ENCODE results near the gene RIMBP2.
"Not testable (repeated sequence)": the region's sequence is repeated elsewhere in the genome, so short reads cannot be mapped to it uniquely, and the experiment has no call there.

The RIMBP2 gene

DNA sequence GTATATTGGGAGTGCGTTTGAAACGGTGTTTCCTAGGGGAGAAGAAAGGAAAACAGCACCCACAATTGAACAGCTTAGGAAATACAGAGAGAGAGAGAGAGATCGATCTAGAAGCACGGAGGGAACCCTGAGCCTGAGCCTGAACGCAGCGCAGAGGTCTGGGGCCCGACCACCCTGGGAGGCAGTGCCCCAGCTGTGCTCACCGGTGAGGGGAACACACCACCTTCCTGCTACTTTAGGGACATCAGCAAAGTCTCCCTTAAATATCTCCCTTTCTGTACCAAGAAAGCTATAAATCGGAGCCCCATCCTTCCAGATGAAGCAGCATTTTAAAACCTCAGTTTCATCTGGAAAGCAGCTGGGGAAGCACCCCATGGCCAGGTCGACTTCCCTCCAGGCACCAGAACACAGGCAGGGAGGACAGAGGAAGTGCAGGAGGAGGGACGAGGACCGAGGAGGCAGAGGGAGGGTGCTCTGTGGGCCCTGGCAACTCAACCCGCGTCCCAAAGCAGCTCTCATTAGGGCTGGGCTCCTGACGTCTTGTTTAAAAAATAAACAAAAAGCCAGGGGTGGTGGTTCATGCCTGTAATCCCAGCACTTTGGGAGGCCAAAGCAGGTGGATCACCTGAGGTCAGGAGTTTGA lies 12.2 kb downstream of the RIMBP2 start:
- no peak for DNase-seq

DNA sequence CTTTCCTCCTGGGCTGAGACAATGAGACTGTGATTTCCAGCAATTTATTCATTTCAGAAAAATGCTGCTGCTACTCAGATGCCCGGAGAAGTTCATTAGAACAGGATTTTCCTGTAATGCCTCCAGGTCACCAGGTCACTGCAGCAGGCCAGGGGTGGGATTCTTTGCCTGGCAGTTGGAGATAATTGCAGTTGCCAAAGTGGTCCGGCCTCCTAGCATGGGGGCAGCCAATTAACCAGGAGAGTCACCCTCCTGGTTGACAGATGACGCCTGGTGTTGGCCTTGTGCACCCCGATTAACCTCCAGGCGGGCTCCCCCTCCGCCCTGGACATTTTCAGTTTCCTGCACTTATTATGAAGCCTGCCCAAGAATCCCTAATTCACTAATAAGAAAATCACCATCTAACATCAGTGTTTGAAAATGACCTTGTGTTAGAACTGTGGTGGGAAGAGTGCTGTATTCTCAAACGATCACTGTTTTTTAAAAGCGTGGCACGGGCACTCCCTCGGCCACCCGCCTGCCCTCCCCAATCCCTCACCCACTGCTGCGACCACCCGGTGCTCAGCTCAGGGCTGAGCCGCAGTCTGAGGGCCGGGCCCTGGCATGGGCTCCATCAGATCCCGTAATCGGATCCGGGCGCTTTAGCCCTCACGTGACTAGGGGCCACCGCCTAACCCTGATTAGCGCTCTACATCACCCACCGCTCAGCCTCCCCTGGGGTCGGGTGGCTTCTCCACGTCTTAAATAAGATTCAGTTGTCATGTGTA lies 12.9 kb downstream of the RIMBP2 start:
- no peak for DNase-seq

DNA sequence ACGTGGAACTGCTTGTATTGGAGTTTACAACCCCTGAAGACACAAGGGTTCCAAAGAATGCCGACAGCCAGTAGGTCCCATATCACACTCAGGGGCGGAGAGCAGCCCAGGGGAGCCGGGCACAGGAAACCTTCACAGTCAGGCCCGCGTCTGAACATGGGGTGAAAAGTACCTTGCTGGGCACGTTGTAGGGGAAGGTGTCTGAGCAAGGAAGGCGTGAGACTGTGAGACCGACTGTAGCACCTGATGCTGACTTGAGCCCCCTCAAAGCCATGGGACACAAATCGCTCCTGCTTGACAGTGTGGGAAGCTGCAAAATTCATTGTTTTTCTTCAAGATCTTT lies 14.7 kb downstream of the RIMBP2 start:
- no peak for DNase-seq

DNA sequence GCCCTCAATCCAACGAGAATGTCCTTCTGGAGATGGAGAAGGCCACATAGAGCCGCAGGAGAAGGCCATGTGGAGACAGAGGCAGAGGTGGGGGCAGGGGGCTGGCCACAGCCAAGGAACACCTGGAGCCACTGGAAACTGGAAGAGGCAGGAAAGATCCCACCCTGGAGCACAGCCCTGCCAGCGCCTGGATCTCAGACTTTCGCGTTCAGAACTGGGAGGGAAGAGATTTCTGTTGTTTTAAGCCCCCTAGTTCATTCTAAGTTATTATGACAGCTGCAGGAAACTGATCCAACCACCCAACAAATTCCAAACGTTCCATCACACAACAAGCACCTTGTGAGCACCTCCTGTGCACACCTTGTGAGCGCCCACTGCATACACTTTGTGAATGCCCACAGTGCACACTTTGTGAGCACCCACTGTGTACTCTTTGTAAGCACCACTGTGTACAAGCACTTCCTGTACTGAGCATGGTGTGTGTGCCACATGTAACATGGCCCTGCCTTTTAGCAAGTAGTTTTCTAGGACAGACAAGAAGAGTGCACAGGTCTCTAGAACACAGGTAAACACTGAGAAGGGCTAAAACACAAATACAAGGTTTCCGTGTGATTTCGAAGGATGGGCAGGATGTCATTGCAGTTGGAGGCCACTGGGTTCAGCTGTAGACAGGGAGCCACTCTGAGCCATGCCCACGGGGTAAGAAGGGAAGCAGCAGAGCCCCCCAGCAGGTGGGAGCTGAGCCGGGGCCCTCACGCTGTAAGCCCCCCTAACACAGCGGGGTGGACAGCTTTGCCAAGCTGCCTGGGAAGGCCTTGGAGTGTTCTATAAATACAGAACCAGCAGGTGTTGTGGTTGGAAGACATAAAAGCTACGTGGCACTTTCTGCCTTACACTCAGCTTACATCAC lies 15.4 kb downstream of the RIMBP2 start:
- no peak for DNase-seq

DNA sequence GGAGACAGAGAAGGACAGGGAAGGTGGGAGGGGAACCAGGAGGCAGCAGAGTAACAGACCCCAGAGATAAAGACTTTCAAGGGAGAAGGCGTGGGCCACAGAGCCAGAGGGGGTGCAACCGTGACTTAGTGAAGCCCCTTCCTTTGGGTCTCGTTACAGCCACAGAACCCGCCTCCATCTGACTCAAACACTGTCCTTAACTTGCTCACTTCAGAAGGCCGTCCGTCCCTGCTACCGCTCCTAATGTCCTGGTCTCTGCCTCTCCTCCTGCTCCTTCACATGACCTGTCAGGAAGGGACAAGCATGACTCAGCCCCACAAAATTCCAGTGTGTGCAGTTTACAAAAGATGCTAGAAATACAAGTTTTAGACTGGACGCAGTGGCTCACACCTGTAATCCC lies 18.0 kb downstream of the RIMBP2 start:
- DNase-seq = no peak

DNA sequence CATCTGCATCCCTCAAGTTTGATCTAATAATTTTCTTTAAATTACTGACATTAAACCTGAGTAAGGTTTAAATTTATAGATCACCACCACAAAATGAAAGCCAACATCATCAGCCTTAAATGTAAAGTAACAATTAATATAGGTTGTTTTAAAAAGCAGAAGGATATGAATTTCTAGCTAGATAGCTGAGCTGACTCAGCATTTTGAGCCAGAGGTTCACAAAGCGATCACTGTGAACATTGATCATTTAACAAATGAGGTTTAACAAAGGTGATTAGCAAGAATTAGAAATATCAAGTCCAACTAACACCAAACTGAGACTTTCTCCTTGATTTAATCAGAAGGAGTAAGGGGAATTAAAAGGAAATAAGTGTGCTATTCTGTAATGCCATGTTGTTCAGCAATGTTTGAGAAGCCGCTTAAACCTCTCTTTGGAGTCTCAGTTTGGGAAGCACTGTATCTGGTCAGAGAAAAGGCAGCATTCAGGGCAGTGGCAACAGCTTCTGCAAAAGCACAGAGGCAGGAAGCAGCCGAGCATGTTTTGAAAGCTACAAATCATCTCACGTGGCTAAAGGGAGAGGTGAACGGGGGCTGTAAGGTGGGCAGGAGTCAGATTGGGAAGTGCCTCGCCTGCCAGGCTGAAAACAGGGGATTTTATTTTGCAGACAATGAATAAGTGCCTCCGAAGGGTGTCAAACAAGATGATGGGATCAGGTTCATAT lies 19.6 kb downstream of the RIMBP2 start:
- no peak for DNase-seq

DNA sequence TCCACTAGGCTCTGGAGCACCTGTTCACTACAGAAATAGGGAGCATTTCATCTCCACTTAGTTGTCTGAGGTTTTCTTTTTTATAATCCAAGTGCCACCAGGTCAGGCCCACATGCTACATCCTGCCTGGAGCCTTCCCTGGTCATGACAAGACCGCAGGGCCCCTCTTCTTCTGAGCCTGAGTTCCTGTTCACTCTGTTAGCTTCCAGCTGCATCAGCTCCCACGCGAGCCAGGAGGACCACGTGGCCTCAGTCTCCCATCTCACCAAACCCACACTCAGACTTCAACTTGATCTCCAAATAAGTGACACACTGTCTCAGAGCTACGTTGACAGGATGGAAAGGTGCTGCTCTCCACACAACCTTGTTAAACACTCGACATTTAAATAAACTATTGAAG lies 21.0 kb downstream of the RIMBP2 start:
- no peak for DNase-seq

DNA sequence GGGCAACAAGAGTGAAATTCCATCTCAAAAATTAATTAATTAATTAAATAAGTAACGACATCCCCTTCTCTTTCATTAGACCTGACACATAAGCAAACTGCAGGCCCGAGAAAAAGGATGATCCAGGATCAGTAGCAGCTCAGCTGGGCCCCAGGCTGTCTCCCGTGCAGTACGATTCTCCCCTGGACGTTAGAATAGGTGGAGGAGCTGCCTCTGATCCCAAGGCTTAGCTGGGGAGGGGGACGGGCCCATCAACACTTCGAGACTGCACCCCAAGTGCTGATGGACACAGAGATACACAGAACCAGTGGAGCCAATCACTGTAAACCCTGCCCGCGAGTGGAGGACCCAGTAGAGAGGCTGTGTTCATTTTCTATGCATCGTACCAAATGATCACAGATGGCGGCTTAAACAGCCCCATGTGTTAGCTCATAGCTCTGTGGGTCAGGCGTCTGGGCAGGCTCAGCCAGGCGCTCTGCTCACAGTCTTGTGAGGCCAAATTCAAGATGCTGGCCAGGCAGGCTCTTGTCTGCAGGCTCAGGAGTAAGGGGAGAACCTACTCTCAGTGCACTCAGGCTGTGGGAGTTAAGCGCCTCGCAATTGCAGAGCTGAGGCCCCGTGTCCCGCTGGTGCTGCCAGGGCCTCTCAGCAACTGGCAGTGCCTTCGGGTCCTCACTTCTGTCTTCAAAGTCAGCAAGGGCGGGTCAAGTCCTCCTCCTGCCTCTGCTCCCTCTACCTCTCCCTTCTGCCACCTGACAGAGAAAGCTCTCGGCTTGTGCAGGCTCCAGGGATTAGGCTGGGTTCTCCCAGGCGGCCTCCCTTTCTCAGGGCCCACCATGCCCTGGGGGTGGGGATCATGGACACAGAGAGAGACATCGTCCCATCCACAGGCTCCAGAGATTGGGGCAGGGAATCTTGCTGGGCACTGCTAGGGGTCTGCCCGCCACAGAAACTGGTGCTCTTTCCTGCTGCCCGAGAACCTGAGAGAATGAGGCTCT lies 26.4 kb downstream of the RIMBP2 start:
- no peak for DNase-seq

DNA sequence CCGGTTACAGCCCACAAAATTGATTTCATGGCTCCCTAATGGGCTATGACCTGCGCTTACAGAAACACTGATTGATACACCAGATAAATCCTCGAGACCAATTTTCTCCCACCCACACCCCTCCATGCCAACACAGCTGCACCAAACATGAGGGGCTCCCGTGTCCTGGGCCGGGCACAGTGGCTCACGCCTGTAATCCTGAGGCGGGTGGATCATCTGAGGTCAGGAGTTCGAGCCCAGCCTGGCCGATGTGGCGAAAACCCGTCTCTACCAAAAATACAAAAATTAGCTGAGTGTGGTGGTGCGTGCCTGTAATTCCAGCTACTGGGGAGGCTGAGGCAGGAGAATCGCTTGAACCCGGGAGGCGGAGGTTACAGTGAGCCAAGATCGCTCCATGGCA lies 27.1 kb downstream of the RIMBP2 start:
- DNase-seq = not testable (repeated sequence)

DNA sequence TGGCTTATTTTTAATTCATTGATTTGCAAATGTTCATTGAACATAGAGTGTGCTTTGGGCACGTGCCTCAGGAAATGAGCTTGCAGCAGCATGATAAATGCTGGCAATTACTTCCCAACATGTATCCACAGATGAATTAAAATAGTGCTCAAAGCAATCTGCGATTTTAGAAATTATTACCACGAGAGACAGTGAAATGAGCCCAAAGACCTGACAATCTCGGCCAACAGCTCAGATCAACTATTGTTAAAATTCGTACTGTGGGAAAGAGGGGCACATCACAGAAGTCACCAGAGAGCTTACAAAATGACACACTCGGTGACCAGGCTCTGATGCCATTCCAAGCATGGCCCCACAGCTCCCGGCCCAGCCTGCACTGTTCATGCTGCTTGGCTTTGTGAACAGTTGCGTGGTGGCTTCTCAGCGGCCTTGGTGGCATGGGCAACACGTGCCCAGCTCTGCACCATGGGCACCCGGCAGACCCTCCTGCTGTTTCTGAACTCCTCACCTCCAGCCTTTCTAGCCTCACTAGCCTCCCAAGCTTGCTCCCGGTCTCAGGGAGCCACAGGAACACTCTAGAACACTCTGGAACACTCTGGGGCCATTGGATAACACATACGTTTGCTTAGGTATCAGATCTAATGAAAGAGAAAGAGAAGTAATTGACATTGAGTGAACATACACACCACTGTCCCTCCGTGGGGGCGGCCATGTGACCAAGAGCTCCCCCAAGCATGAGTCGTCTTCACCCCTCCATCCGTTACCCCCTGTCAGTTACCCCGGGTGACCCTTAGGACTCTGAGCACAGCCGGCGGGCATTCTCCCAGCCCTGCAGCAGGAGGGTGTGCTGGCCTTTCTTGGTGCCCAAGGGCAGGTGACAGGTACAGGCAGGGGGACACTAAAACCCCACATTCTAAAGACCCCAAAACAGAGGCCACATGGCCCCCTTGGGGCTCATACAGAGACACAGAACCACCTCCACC lies 28.0 kb downstream of the RIMBP2 start:
- no peak for DNase-seq

DNA sequence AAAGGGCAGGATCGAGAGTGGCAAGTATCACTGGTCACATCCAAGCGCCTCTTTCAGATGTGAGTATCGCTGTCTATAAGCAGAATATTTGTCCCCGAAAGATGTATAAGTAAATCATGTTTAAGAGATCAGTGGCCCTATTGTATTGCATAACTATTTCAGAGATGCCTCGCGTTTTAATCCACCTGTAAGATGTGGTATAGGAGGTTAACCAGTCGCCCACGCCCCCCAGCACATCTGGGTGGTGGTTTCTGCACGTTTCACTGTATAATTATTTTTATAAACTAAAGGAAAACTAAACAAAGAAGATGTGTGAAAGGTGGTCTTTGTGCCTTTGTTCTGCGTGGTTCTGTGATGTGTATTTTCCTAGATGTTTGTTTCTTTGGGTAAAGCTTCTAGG lies 28.9 kb downstream of the RIMBP2 start:
- no peak for DNase-seq

DNA sequence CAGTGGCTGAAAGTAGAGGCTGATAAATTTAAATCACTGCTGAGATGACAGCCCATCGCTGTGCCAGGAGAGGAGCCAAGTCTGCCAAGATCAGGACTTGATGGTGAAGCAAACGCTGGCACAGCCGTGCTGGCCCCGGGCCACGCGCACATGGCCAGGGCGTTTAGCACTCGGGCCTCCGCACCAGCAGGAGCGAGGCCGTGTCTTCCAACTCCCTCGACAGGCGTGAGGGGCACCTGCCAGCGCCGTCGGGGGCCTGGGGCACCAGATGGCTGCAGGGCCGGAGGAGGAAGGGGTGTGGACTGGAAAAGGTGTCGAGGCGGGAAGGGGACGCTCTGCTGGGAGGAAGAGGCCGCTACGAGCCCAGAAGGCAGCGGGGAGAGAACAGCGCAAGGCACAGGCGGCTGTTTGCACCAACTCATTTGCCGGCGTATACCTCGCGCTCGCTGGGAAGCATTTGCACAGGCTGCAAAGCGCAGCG lies 29.5 kb downstream of the RIMBP2 start:
- no peak for DNase-seq

DNA sequence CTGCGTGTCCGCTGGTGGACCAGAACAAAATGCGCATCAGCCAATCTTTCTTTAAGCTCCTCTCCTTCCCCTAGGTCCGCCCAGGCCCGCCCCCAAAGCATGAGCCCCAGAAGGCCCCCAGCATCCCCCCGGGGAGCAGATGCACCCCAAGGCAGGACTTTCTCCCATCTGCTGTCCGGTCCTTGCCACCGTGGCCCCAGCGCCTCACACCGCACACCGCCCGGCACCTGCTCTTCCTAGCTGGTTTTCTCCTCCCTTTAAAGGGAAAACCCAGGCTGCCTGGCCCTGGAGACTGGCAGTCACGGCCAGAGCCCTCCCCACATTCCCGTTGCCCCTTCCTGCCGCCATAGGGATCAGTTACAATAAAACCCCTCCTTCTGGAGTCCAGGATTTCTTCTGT lies 30.2 kb downstream of the RIMBP2 start:
- DNase-seq = no peak

DNA sequence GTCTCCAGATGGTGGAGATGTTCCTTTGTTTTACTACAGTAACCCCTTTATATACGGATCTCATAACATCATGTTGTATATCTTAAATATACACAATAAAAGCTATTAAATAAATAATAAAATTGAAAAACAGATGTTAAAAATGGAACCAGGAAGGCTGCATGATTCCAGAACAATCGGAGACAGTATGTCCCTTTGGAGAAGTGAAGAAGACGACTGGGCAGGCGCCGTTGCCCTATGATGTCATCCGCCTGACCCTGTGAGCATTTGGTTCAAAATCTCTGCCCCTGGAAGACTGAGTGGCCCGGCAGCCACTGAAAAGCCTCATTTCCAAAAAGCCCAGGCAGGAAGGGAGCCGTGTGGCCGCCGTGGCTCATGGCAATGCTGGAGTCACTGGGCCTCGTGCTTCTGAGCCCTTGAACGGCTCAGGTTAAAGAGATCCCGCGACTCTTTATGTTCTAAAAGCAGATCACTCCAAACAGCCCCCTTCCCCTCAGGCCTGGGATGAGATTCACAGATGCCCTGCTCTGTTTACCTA lies 30.8 kb downstream of the RIMBP2 start:
- DNase-seq = no peak

DNA sequence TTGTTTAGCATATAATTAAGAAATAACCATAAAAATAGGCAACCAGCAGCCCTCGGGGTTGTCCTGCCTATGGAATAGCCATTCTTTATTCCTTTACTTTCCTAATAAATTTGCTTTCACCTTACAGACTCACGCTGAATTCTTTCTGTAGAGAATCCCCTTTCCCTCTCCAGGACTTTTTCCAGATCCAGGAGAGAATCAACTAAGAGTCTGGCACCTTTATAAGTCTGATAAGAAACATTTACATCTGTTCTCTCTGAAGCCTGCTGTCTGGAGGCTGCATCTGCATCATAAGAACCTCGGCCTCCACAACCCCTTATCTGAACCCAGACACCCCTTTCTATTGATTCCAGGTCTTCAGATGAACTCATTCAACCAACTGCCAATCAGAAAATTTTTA lies 32.3 kb downstream of the RIMBP2 start:
- DNase-seq = no peak

DNA sequence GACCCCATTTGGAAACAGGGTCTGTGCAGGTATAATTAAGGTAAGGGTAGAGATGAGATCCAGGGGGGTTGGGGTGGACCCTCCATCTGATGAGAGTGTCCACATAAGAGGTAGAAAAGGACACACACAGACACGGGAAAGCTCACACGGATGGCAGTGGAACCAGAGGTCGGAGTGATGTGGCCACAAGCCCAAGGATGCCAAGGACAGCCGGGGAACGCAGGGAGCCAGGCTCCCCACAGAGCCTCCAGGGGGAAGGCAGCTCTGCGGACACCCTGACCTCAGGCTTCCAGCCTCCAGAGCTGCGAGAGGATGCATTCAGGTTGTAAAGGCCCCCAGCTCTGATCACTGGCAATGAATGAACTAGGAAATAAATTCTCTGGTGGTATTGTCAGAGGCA lies 33.0 kb downstream of the RIMBP2 start:
- DNase-seq = no peak

DNA sequence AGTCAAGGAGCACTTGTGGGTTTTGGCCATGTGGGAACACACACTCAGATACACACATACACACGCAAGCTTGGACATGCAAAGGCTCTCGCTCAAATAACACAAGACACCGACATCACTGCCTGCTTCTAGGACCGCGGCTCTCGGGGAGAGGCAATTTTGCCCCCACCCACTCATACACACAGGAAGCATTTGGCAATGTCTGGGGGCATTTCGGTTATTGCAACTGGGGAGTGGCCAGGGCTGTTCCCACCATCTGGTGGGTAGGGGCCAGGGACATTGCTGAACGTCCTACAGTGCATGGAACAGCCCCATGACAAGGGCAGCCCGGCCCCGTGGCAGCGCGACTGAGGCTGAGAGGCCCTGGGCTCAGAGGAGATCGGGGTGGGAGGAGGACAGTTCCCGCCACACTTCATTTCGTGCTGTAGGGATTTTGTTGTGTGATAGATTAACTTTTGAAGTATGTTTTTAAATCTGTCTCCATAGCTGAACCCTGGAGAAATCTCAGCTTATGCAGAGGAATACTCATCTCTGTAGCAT lies 35.6 kb downstream of the RIMBP2 start:
- DNase-seq = no peak

DNA sequence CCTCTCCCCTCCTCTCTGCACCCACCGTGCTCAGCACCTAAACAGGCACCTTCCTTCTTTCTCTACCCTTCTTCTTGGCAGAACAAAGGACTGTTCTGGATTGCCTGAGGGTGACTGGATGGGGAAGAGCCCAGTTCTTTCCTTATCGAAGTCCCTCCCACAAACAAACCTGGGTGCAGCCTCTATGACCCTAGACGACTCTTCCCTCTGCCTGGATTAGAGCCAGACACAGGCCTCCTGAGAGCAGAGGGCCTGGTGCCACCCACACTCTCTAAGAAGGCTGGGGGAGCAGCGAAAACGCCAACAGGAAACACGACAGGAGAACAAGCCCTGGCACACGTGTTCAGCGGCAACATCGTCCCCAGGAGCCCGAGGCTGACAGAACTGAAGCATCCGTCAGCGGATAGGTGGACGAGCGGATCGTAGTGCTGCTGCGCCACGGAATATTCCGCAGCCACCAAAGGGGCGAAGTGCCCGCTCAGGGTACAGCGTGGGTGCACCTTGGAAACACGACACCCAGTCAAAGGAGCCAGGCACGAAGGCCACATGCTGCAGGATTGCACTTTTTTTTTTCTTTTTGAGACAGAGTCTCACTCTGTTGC lies 38.0 kb downstream of the RIMBP2 start:
- DNase-seq = no peak

DNA sequence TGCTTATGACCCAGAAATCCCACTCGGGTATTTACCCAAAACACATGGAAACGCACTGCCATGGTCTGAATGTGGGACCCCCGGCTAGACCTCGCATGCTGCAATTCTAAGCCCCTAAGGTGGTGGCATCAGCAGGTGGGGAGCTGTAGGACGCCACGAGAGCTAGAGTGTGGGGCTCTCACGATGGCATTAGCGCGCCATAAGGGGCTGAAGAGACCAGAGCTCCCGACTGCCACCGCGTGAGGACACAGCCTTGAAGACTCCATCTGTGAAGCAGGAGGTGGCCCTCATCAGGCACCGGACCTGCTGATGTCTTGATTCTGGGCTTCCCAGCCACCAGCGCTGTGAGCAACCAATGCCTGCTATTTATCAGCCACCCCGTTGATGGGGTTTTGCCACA lies 40.3 kb downstream of the RIMBP2 start:
- no peak for DNase-seq
